Effector CD4-positive, alpha-beta T cell (primary cell): ENCODE data around the gene IFI27.

Experiments used
- DNase-seq: peaks from one replicate; pipeline ENCODE4 v3.0.0-alpha.2; 2020

Gene IFI27

DNA sequence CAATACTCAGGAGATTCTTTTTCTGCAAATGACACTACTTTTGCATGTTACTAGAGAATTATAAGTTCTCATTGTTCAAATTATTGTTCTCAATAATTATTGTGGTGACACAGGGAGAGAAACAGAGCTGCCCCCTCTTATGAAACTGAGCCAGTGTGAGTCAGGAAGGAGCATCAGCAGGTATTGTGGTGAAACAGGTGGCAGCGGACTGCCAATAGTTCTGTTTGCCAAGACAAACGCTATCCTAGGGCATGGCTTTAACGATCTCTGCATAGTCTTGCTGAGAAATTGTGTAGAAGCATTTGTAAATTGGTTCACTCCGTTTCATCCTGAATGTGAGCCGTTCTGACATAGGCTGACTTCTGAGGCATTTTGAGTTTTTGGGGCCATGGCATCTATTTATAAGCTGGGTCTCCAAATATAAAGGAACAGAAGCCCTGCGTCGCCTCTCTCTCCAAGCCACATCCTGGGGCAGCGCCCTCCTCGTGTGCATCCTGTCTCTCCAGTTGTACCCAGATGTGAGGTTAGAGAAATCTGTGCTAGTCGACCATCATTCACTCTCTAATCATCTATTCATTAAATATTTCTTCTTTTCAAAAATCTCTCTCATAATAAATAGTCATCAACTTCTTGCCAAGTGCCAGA, 47.8 kb downstream of the IFI27 start:
- DNase-seq: no peak

DNA sequence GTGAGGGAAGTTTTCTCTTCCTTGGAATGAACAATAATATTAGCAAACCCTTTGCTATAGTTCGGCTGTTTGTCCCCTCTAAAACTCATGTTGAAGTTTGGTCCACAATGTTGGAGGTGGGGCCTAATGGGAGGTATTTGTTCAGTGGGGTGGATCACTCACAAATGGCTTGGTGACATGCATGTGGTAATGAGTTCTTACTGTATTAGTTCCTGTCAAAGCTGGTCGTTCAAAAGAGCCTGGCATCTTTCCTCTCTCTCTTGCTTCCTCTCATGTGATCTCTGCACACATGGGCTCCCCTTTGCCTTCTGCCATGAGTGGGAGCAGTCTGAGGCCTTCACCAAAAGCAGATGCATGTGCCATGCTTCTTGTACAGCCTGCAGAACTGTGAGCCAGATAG, 50.5 kb downstream of the IFI27 start:
- no peak for DNase-seq

DNA sequence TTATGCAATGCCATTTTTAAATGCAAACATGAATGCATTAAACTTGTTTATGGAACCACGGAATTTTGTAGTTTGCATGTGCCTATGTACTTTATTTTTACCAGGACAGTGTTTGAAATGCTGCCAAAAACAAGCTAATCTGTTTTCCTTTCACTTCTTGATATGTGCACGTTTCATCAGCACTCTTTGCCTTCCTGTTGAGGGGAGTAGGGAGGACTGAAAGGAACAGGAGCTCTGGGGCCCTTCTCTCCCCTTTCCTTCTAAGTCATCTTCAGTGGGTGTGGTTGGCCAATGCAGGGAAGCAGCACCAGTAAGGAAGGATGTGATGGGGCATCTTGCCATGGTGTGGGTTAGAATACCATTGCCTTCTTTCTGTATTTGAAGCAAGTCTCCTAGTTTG, 51.4 kb downstream of the IFI27 start:
- DNase-seq: no peak

DNA sequence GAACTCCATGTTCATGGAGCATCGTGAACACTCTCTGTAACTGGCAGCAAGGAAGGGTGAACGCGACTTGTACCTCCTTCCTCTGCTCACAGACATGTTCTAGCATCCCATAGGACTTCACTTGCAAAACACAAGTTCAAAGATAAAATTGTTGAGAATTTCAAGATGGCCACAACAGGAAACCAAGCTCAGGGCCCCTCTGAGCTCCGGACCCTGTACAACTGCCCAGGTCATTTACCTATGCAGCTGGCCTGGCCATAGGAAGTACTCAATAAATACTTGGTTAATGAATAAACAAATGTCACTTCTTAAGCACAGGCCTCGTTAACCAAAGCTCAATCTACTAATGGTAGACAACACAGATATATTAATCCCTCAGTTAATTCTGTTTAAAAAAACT, 51.9 kb downstream of the IFI27 start:
- DNase-seq: no peak

DNA sequence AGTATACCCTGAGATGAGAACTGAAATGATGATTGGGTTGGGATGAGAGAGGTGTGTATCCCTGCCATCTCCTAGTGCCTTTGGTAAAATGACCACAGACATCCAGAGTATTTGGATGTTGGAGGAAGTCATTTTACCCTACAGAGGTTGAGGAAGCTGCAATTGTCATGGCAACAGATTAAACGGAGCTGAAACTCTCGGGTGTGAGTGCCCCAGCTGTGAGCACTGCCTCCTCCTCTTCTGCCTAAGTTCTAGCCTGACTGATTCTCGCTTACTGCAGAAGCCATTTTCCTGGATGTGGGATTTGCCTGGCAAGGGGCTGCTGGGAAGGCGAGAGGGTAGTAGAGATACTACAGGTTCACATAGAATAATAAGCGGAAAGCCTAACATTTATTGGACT, 53.3 kb downstream of the IFI27 start:
- no peak for DNase-seq

DNA sequence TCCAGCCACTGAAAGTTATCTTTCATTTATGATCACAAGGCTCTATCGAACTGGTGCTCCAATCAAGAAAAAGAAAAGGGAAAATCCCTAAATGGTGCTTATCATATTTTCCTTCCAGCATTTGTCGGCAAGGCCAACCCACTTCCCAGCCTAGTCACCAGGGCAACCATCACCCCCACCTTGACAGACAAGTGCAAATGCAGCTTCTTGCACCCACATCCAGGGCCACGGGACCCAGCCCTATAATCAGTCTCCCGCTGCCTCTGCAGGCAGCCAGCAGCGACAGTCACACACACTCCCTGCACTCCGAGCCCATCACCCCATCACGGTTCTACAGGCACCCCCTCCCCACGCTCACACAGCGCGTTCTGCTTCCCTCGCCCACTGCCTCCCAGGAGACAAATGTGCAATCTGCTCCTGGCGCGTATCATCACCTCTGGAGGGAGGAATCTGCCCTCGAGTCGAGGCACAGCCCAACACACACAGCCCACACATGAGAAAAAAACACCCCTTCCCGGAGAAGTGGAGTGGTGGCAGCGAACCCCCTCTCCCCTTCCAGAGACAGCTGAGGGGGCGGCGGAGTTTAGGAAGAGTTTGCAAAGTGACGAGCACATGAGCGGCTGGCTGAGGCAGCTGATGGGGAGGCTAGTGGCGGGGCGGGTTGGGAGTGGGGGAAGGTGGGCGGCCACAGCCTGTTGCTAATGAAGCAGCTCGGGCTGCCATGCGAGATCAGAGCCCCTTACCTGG, 54.3 kb downstream of the IFI27 start:
- DNase-seq: no peak

DNA sequence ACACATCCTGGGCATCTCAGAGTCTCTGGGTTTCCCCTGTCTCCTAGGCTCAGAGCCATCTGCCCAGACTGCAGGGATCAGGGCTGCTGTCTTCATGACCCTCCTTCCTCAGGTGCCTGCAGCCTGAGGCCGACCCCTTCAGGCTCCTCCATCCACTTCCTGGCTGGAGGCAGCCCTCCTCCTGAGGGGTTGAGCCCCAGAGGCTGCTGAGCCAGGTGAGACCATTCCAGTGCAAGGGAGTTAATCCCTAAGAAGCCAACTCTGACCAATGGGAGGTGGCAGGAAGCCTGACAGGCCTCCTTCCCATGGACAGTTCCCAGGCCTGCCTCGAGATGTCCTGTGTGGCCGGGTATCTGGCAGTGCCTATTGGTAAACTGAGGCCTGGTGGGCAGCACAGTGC, 55.2 kb downstream of the IFI27 start:
- DNase-seq: no peak
